GM10266 (cell line): ENCODE measurements around the gene PCDH15.

Experiments used
- DNase-seq: peaks from one replicate; pipeline ENCODE4 v3.0.0; 2012; ENCODE audit errors: extremely low spot score
- CTCF ChIP-seq: IDR thresholded peaks from 2 replicates; pipeline ENCODE4 v1.5.1; 2012; ENCODE audit warnings: mild to moderate bottlenecking, low read depth; ENCODE audit not compliant: control insufficient read depth, insufficient read depth; ENCODE audit errors: missing control alignments

The PCDH15 gene

GRCh38 chr10:54666192-54666591 is 134.8 kb downstream of the PCDH15 start:
- no peak for TF ChIP-seq CTCF
- no peak for DNase-seq

DNA sequence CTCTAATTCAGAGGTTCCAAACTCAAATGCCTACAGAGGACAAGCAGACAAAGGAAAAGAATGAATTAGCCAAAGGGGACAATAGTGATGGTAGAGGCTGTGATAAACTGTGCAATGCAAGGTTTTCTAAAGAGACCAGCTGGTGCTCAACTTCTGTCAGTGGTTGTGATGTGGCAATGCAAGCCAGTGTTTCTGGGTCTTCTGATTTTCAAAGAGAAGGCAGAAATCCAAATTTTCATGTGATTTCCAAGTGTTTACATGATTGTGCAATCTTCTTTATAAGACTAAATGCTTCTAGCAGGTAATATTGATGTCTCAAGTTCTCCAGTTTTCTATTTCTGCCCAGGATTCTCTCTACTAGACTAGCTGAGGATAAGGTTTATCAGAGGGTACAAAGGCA is 135.9 kb downstream of the PCDH15 start:
- no peak for TF ChIP-seq CTCF

GRCh38 chr10:54660397-54660796 is 140.6 kb downstream of the PCDH15 start:
- no peak for TF ChIP-seq CTCF
- DNase-seq, result no peak

More for the DNA sequence above, 135.9 kb downstream of the PCDH15 start:
- DNase-seq, result no peak

- no peak for DNase-seq
- TF ChIP-seq CTCF, result no peak
Observed at GRCh38 chr10:54656643-54657042, 144.4 kb downstream of the PCDH15 start.

- TF ChIP-seq CTCF, result no peak
- DNase-seq, result no peak
Observed at GRCh38 chr10:54653518-54653917, 147.5 kb downstream of the PCDH15 start.

DNA sequence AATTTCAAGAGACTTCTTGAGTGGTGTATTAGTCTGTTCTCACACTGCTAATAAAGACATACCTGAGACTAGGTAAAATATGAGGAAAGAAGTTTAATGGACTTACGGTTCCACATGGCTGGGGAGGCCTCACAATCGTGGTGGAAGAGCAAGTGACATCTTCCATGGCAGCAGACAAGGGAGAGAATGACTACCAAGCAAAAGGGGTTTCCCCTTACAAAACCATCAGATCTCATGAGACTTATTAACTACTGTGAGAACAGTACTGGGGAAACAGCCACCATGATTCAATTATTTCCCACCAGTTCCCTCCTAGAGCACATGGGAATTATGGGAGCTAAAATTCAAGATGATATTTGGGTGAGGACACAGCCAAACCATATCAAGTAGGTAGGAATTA is 150.5 kb downstream of the PCDH15 start:
- no peak for DNase-seq

GRCh38 chr10:54622017-54622416 is 179.0 kb downstream of the PCDH15 start:
- peak; percentile 2 for DNase-seq
- no peak for TF ChIP-seq CTCF

More for the DNA sequence above, 150.5 kb downstream of the PCDH15 start:
- no peak for TF ChIP-seq CTCF
